C4-2B (cell line): Measurements from ENCODE around the gene SMYD5.

Source experiments
- H3K27ac ChIP-seq: fragments of 450-650 bp; 2 replicates; pipeline ENCODE4 v1.5.1; 2017
- CTCF ChIP-seq: fragments of 450-650 bp; conservative IDR thresholded peaks from 2 replicates; pipeline ENCODE4 v1.5.1; 2017; ENCODE audit warnings: mild to moderate bottlenecking
- ZFX ChIP-seq: fragments of 450-650 bp; IDR thresholded peaks from 2 replicates; pipeline ENCODE4 v1.6.1; 2017

SMYD5 gene

DNA sequence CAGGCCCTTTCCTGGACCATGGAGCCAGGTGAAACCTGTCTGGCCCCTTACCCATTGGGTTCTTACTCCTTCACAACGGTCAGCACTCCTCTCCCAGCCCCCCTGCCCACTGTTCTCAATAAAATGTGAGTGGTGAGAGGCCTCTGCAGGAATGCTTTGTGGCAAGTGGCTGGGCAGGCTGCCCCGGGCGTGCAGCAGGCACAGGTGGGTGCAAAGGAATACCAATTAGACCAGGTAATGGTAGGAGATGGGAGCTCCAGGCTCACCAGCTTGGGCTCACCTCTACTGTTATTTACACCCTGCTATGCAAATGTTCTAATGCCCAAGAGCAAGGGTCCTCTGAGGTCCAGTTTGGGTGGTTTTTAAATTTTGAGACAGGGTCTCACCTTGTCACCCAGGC, 13.0 kb downstream of the SMYD5 start:
- TF ChIP-seq CTCF (no peak), ZFX (no peak)
- no peak overlapping the region for H3K27ac ChIP-seq

GRCh38 chr2:73228631-73229030, 14.6 kb downstream of the SMYD5 start:
- no peak for TF ChIP-seq CTCF
- no peak for TF ChIP-seq ZFX
- H3K27ac ChIP-seq, result no peak overlapping the region

DNA sequence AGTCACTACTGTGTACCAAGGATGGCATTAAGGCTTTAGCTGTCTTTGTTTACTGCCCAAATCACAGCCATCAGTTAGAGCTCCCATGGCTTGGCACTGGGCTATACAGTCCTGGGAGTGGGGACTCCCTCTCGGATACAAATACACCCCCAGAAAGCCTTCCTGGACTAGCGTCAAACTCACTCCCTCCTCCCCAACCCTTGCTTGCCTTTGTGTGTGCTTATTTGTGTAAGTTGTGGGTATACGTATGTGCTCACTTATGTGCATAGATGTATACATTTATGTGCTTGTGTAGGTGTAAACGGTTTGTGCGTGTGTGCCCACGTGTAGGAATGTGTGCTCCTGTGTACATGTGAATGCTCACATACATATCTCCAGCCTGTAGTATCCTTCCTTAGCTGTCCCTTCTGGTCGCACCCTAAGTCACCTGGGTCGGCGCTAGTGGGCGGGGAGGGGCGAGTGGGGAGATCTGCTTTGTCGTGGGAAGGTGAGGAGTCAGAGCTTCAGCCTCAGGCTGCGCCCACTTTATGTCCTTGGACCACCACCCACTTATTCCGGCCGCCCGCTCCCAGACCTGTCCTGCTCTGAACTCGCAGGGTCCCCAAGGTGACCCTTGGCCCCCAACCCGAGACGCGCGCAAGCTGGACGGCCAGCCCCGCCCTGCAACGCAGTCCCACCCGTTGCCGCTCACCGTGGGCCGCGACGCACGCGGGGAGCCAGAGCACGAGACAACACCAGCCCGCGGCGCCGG, 18.5 kb downstream of the SMYD5 start:
- peak overlapping the region; percentile 92 for H3K27ac ChIP-seq
- TF ChIP-seq CTCF, result no peak; the same call in 1 of the 2 replicates
- no peak for TF ChIP-seq ZFX

DNA sequence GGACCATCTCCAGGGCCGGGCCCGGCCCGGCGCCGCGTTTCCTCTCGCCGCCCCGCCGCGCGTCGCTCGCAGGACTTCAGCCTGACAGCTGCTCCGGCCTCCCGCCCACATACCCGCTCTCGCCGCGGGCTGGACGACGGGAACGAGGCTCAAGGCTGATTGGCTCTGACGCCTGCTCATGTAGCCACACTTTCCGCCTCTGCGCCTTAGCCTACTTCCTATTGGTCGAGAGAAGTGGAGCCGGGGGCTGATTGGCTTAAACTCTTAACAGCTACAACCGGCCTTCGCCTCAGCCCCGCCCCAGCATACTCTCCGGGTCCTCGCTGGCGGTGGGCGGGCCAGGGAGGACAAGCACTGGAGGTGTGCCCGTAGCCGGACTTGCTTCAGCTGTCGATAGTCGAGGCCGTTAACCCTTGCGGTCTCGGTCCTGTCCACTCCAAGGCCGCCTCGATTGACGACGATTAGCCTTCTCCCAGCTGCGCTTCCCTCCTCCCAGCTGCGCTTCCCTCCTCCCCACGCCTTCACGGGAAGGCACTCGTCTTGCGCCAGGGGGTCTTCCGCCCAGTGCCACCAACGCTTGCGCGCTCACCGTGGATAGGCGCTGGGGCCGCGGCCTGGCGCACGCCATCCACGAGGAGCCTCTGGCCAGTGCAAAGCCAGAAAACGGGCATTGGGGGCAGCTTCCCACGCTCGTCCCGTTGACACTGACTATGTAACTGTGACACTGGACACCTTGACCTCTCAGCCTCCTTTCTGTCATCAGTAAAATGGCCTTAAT, 19.3 kb downstream of the SMYD5 start, which contains the start of gene PRADC1:
TSS of gene PRADC1 (minus strand) at position 86 of the 778 bp plus-strand sequence. CDS start at position 7, 79 bp downstream.
- peak within 1 kb of the TSS; percentile 92 for H3K27ac ChIP-seq
- TF ChIP-seq ZFX, result no peak
- no peak for TF ChIP-seq CTCF

DNA sequence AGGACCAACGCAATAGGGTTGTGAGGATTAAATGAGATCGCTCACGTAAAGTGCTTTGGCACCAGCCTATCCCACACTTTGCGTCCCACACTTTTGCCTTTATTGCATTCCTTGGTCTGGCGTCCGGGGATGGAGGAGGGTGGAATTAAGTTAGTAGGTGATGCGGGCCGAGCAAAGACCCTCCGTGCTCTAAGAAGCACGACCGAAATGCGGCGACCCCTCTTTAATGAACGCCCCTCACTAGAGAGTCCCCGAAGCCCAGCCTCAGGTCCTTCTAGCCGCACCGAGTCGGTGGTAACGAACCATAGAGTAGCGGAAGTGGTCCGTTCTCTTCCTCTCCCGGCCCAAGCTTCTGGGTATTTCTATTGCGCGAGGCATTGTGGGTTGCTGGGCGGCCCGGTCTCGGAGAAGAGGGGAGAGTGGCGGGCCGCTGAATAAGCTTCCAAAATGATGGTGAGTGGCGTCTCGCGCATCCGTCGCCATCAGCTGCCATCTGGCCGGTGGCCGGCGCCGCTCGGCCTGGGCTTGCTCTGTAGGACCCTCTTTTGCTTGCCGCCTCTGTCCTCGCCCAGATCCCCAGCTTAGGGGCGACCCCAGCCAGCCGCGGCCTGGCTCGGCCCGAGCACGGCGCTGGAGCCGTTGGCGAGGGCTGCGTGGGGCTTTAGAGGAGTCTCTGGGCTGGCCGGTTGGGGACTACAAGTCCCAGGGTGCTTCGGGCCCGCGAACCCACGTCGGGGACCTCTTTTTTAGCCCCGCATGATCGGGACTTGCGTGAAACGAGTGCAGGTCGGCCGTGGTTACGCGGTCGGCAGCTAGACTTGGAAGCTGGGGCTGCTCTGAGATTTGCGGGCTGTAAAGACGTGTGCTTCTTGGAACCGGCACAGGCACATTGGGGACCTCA, 20.1 kb downstream of the SMYD5 start, which contains the start of gene CCT7:
TSS of gene CCT7 (plus strand) at position 377 of the 901 bp plus-strand sequence. CDS start at position 448, 71 bp downstream.
- TF ChIP-seq CTCF, result no peak
- TF ChIP-seq ZFX, result peak; percentile 86
- H3K27ac ChIP-seq, result peak within 1 kb of the TSS; percentile 92

GRCh38 chr2:73235315-73236028, 21.4 kb downstream of the SMYD5 start:
- TF ChIP-seq CTCF (no peak), ZFX (no peak)
- peak overlapping the region; percentile 92 for H3K27ac ChIP-seq
